Activated CD4-positive, CD25-positive, alpha-beta regulatory T cell (primary cell): ENCODE data around the gene SEMA3D.

Experiments used
- DNase-seq, 4 experiments: peaks; one replicate each; lab custom pipeline; 2025; lab: John Stamatoyannopoulos, UW

Gene SEMA3D

DNA sequence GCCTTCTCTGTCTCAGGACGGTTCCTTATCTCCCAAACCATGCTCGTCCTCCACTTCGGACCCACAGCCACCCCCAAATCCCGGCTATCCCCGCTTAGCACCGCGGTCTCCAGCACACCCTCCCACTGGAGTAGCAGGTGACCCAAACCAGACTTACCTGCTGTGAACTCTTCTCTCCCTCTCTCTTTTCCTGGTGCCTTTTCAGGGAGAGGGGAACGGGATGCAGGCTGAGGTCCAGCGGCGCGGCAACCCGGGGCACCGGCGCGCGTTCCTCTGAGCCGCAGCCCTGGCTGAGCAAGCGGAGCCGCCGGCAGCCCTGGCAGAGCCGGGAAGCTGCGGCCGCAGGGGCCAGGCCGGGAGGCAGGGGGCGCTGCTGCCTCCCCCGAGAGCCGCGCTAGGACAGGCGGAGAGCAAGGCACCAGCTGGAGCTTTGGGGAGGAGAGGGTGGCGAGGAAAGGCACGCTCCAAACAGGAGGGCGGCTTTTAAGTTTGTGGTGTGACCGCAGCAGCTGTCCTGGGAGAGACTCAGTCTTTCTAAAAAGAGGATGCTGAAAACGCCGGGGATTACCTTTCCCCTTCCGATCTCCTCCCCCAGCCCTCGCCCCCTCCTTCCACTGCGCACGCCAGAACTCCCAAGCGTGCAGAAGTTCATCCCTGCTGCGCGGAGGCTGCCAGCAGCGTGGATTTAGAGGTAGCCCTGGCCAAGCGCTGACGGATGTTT, at the start of gene SEMA3D:
TSS of gene SEMA3D (minus strand) at position 536 of the 721 bp plus-strand sequence. CDS start 65,165 bp downstream, outside the sequence.
- DNase-seq = no peak

DNA sequence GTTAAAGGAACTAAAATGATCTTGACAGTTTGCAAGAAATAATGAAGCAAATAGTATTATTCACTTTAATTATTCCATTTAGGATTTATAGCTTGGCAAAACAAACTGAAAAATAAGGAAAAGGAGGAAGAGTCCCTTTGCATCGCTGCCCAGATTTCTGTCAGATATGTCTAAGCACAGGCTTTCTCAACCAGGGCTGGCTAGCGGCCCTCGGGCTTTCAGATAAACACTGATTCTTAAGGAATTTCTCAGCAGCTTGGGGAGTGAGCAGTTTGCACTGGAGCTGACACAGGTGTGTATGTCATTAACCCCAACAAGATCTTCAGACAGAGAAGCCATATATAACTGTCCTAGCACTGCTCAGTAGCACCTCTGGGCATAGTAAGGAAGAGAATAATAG, 47.9 kb upstream of the SEMA3D start:
- DNase-seq = no peak

DNA sequence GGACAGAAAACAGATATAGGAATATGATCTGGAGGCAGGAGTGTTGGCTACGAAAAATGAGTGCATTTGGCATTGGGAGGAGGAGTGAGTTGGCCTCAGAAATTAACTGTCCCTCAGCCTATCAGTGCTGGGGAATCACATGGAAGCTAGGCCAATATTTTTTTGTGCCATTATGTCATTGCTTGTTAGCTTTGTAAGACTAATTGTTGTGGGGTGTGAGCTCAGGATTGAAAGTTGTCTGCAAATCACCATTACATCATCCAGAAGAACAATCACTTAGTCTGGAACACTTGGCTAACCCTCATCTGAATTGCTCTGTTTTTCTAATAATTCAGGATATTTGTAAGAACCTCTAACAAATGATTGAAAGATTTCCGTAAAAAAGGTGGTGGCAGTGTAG, 45.2 kb upstream of the SEMA3D start:
- DNase-seq = no peak

DNA sequence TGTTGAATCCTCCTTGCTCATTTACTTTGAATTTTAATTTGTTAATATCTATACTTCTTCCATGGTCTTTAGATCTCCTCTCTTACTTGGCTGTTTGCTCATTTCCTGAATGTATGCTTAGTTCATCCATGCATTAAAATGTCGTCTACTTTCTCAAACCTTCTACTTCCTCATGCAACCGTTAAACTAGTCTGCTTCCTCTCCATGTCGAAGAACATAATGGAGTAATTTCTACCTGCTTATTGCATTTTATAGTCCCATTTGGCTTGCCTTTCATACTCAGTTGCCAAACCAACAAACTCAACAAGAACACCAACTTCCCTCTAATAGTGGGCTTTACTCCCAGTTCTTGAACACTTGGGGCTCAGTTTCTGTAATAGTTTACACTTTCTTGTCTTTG, 43.8 kb upstream of the SEMA3D start:
- no peak for DNase-seq

DNA sequence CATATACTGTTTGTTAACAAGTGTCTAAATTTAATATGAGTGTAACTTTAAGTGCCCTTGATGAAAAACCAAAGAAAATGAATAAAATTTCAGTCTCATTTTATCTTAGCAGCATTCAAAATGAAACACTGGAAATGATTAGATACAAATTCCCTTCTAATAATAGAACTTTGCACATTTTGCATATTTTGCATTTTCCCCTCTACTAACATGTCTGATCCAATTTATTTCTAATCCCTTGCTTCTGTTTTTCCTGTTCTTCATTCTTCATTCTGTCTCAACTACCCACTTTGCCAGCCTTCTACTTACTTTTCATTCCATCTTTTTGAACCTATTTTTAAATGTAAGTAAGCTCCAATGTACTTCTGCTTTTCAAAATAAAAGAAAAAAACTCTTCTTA, 42.7 kb upstream of the SEMA3D start:
- DNase-seq = no peak

DNA sequence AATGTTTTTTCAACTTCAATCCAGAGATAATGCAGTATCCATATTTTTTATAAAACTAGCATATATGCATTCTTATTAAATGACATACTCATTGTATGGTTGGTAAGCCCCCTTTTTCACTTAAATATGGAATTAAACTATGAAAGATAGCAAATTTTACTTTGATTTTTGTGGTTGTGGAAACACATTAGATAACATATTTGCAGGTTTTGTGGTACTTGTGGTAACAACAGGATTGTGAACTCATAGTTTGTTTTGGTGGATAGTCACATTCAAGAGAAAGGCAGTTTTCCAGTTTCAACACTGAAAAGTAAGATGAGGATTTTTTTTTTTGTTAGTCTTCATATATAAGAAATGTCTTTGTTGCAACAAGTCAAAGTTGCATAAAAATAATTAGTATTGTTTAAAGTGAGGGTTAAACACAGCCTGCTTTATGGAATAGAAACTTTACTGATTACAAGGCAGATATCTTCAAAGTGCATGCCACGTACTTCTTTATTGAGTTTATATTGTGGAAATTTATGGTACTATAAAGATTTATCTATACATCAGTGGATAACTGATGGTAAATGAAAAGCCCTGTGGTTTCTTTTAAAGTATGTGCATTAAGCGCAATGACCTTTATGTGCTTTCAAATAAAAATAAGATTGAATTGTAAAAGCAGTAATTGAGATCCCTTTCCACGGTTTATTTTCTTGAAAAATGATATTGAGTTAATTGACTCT, 39.7 kb upstream of the SEMA3D start:
- DNase-seq = no peak

DNA sequence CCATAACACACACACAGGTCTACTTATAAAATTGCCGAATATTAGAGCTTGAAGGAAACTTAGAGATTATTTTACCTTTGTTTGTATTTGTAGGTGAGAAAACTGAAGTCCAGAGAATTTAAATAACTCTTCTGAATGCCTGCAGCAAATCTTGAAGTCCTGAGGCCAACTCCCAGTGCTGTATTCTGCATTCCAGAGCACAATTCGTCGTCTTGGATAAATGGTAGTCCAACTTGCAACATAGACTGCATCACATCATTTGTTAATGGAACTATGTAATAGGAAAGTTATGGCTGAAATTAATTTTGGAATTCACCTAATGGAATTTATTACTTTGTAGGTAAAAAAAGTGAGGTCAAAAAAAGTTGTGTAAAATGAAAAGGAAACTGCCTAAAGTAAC, 37.3 kb upstream of the SEMA3D start:
- no peak for DNase-seq

DNA sequence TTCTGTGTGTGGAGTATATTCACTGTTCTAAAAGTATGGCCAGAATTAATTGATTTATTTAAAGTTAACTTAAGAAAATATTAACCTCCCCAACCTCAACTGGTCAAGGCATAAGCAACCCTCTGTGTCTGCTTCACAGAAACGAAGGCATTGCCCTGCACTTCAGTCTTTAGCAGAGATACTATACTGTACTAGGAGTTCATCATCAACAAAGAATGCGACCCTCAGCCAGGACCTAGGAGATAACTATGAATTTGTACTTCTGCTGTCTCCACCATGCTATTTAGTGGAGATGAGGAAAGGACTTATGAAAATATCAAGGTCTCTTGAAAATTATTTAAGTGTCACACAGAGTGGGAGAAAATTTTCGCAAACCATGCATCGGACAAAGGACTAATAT, 35.7 kb upstream of the SEMA3D start:
- DNase-seq = no peak

DNA sequence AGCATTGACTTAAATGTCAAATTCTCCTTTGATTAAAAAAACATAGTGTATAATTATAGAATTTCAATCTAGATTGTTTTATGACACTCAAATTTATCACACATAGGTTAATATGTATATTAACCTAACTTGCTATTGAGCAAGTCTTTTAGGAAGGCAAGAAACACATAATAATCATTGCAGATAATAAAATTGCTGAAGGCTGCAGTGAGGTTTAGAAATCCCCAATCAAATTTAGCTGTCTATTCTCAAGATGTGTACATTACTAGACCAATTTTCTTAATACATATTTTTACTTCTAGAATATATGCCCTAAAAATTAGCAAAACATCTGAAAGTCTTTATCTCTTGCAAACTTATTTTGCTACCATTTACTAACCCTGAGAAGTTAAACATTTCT, 34.9 kb upstream of the SEMA3D start:
- no peak for DNase-seq

DNA sequence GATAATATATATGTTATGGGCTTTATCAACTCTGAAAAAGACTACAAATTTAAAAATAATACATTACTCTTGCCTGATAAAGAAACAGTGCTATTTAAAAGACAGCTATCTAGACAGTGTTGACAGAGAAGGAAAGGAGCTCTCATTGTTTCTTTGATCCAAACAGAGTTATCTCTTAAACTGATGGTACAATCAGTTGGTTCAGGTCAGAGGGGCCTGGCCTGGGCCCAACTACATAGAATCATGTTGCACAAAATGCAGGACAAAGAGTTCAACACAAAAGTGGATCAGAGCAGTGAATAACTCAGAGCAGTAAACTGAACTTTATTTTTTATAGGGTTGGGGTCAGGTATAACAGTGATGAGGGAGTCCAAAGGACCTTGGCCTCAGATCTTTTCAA, 33.8 kb upstream of the SEMA3D start:
- DNase-seq = no peak

DNA sequence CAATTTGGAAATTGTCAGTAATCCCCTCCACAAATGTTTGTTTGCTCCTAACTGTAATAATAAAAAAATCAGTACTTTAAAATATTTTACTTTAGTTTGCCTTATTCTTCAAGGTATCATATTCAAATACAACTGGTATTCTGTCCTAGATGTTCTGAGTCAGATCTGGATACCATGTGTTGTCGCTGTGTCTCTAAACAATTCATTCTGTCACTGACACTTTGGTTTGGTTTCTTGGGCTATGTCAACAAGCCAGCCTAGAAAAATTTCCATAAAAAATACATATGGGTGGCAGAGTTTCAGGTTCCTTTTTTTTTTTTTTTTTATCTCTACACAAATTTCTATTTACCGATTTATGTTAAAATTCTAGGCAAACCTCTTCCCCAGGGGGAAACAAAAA, 33.2 kb upstream of the SEMA3D start:
- no peak for DNase-seq

DNA sequence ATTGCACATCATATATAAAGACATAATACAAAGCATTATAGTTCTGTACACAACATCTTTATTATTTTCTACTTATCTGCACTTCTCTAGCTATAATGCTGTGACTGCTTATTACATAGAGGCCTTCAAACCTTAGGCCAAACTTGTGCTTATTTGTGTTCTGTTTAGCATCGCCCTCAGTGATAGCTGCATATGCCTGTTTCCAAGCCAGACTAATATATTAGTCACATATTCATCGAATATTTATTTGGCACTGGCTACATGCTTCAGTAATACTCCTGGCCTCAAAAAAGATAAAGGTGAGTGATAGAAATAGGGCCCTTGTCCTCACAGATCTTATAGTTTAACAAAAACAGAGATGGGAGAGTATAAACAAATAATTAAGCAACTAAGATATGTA, 30.2 kb upstream of the SEMA3D start:
- DNase-seq = no peak

DNA sequence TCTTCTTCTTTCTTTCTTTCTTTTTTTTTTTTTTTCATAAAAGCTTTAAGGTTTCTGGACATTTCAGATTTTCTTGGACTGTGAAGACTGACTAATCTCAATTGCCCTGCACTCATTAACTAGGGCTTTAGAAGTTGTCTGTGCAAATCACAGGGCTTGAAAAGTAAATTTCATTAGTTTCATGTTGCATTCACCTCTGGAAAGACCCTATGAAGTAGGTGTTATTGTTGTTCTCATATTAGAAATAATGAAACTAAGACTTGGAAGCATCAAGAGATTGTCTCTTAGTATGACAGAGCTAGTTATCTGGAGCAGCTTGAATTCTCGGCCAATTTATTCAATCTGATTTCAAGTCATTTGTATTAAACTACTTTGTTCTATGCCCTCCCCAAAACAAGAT, 28.2 kb upstream of the SEMA3D start:
- DNase-seq = no peak

DNA sequence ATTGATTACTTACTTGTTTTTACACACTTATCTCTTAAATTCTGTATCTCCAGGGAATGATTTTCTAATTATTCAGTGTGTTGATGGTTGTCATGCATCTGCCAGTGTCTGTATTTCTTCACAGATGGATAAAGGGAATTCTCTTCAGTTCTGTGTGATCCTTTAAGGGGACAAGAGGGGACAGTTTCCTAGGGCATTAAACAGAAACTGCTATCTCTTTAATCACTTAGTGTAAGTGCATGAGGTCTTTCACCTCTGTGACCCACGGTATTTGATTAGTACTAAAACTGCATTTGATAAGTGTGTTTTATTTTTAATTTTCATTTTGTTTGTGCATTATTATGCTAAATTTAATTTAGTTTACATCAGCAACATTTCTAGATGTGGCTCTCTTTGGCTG, 26.6 kb upstream of the SEMA3D start:
- no peak for DNase-seq

DNA sequence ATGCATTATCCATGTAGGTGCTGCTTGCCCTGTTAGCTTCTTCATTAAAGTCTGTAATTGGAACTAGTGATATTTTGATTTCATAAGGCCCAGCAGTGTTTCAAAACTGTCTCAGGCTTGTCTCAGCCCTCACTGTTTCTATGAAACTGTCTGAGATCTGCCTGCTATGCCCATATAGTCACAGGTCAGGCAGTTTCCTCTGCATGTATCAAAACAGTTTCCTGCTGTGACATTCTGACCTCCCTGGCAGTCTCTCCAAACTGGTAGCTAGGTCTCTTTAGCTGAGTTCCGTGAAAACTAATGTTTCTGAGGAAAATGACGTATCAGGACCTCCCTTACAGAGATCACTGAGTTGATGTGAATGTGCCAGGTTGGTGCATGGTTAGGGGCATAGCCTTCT, 18.9 kb upstream of the SEMA3D start:
- no peak for DNase-seq

DNA sequence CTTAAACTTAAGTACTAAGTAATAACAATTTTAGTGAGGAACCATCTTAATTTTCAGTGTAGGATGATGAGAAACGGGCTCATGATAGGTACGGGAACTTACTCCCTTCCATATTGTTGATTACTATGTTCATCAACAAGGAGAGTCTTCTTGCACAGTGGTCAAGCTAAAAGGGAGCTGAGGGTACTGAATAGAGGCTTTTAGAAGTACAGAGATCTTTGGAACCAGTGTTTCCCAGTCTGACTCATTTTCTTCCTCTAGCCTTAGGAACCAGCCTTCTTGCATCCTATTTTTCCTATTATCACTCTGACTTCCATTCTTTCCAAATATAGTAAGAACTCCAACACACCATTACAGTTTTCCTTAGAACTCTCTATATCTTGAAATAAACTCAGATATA, 17.6 kb upstream of the SEMA3D start:
- DNase-seq = no peak

DNA sequence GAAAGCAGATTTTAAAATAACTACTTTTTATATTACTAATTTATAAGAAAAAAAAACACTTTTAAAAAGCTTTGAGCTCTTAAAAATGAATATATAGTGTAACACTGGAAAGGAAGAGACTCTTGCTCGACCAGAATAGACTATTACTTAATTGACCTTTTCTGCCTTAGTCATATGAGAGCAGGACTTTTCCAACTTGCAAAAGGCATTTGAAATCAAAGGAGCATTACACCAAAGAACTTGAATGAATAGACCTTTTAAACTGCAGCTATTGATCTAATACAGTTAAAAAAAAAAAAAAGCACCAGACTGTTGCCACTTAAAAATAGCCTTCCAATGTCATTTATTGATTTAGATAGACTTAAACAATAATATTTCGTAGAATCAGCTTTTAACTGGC, 17.2 kb upstream of the SEMA3D start:
- DNase-seq = no peak

DNA sequence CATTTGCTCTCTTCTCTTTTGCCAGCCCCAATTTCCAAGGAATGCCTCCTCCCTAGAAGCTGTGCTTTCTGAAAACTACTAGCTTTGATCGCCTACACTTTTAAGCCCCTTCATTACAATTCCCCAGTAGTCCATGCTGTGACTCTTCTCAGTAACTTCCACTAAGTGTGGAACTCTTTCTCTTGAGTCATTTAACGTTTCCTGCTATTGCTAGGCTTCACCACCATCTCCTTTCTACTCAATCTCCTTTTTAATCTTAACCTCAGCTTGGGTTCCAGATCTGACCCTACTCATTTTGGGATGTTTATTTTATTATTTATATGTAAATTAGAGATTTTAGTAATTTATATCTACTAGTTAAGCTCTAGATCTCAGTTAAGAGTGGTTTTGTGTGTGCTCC, 14.4 kb upstream of the SEMA3D start:
- DNase-seq = no peak

DNA sequence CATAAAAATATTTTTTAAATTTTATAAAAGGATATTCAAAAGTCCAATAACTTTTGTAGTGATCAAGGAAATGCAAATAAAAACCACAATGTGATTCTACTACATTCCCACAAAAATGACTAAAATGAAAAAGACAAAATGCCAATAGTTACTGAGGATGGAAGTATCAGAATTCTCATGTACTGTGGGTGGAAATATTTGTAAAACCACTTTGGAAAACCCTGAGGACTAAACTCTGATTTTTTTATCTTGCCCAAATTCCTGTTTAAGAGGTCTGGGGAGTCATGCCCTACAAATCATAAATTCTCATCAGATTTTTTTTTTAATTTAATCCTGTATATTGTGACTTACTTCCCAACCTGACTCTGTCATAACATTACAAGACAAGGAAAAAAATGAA, 9.8 kb upstream of the SEMA3D start:
- DNase-seq = no peak

DNA sequence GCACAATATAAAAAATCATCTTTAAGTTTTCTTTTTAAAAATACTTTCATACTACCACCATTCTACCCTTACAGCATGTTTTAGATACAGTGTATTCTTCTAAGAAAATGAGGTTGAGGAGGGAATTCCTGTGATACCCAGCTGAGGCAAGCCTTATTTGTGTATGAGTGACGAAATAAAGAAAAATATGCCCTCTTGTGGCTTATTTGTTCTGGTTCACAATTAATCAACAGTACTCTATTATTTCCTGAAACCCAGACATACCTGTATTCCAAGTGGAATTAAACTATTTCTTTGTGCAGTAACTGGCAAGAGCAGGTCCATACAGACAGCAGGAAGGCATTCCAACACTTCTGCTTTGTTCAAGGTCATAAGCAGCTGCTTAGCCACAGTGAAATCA, 4.5 kb upstream of the SEMA3D start:
- DNase-seq = no peak

DNA sequence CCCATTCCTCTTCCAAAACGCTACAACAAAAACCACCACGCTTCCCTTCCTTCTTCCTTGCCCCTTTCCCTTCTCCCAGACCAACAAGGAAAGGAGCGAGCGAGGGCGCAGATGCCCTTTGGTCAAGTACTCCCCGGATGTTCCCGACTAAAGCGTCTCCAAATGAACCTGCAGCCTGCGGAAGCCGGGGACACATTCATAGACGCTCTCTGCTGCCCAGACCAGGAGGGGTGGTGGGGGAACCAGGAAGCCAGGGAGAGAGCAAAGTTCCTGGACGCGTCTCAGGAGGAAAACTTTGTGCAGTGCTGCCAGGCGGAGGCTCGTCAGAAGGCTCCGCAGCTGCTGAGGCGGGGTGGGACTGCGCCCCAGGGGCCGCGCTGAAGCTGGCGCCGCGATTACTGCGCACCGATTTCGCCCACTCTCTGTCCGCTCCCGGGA, 754 bp downstream of the SEMA3D start:
- DNase-seq = no peak

DNA sequence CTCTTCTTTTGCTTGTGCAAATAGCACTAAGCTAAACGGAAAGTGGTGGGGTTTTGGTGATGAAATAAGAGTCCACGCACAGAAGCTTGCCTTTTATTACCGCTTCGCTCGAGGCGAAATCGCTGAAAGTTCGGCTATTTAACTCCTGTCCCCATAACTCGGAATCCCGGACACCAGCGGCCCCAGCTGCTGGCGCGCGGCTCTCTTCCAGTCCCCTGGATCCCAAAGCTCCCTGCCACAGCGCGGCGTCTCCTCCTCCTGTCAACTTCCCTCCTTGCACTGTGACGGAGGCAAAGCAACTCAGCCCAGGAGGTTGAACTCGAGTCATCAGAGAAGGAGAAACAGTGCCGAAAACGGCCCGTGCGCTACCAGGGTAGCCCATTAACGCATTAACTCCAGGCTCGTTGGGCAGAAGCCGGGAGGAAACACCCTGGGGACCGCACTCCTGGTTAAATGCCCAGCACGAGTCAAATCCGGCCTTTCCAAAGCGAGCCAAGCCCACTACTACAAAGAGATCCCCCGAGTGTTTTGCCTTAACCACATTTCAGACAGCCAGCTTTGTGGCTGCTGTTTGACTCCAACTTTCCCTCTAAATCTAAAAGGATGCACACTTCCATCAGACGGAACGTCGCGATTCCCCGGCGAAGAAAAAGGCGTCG, 1.3 kb downstream of the SEMA3D start:
- no peak for DNase-seq
